K562 (cell line): ENCODE measurements around the gene NXN. TPM values are rescaled to one million over a fixed set of nuclear protein-coding genes. Genes with fewer than 3 reads are reported as not detected.

Experiments
- ZNF318 ChIP-seq, 2 experiments: fragments of 450-650 bp; IDR thresholded peaks; 2 replicates each; pipeline ENCODE4 v1.6.1; 2016; ENCODE audit warnings: mild to moderate bottlenecking in 2 of 2, borderline replicate concordance in 1 of 2, low read depth in 1 of 2, moderate library complexity in 1 of 2
- polyA plus RNA-seq, 8 experiments: library from polyadenylated mRNA; depleted of rRNA in 4 of 8; stranded (reverse) in 5 of 8; unstranded in 3 of 8; fragments of >200 nt; fragmentation: Nextera tagmentation in 2 of 8; fragmentation: Illumina TruSeq in 1 of 8; extraction: Ambion mirVana in 2 of 8; extraction: Trizol in 1 of 8; gene quantifications; 2 replicates each; pipeline versions ENCODE4 v1.2.1 to v1.2.3, GENCODE V29; 2011 to 2014; ENCODE audit warnings: inconsistent platforms in 1 of 8, missing spikeins in 1 of 8
- total RNA-seq, 7 experiments: library from RNA; depleted of rRNA in 6 of 7; stranded (reverse); fragments of >200 nt in 6 of 7; fragmentation: Illumina TruSeq in 2 of 7; extraction: Trizol in 2 of 7; gene quantifications; 2 replicates each; pipeline versions ENCODE4 v1.2.1 to v1.2.3, GENCODE V29; 2011 to 2021; ENCODE audit warnings: low replicate concordance in 1 of 7

The NXN gene
- total and polyA plus RNA-seq, 9 of the 15 experiments (the other 6 are each of a cell fraction or from before 2014, with no cell fraction given) = 0.08 to 0.39 (median 0.29) TPM; not detected in 5

- TF ChIP-seq ZNF318 (IDR thresholded peaks at IDR 0.05; ENCODE audit: borderline replicate concordance in 1 of 2, low read depth in 1 of 2) = no peak
These were observed 1.7 kb upstream of the NXN start (continued) for GRCh38 chr17:981292-981658.
